ENCODE results near the gene ARID2. TPM values are rescaled to one million over a fixed set of nuclear protein-coding genes. Genes with fewer than 3 reads are reported as not detected.

Gene ARID2
- total and polyA plus RNA-seq, 2 experiments from 2014 or later: 26.5 to 54.9 TPM

GRCh38 chr12:45712319-45712718 is 17.2 kb upstream of the ARID2 start:
- Histone ChIP-seq H3K4me3 (no peak overlapping the region), H3K36me3 (ENCODE audit: insufficient read depth) (no peaks in the 10 kb centered on the region), H3F3A (replicated peaks; ENCODE audit: low read depth) (no peaks in the 10 kb centered on the region), H3K4me2 (no peak overlapping the region), H4K20me1 (replicated peaks; ENCODE audit: insufficient read depth) (no peaks in the 10 kb centered on the region), H3K4me1 (ENCODE audit: insufficient read depth) (peaks cover 13% of the 10 kb centered on the region), H3K9me2 (ENCODE audit: insufficient read depth) (no peaks in the 10 kb centered on the region), H2AFZ (no peak overlapping the region), H3K27ac (ENCODE audit: low read depth) (no peak overlapping the region), H3K79me2 (replicated peaks; ENCODE audit: insufficient read depth) (no peaks in the 10 kb centered on the region), H3K27me3 (ENCODE audit: insufficient read depth) (no peaks in the 10 kb centered on the region)
- Mint-ChIP-seq H3K27me3 (ENCODE audit: insufficient read depth, low read depth, poor library complexity) (no peaks in the 10 kb centered on the region), H3K4me1 (peaks cover 8% of the 10 kb centered on the region; the same call in 2 of the 3 replicates), H3K27ac (no peak overlapping the region), H3K9me3 (no peaks in the 10 kb centered on the region), H3K4me3 (no peak overlapping the region), H3K36me3 (ENCODE audit: low read depth) (no peaks in the 10 kb centered on the region)
- TF ChIP-seq, protein P1, sequence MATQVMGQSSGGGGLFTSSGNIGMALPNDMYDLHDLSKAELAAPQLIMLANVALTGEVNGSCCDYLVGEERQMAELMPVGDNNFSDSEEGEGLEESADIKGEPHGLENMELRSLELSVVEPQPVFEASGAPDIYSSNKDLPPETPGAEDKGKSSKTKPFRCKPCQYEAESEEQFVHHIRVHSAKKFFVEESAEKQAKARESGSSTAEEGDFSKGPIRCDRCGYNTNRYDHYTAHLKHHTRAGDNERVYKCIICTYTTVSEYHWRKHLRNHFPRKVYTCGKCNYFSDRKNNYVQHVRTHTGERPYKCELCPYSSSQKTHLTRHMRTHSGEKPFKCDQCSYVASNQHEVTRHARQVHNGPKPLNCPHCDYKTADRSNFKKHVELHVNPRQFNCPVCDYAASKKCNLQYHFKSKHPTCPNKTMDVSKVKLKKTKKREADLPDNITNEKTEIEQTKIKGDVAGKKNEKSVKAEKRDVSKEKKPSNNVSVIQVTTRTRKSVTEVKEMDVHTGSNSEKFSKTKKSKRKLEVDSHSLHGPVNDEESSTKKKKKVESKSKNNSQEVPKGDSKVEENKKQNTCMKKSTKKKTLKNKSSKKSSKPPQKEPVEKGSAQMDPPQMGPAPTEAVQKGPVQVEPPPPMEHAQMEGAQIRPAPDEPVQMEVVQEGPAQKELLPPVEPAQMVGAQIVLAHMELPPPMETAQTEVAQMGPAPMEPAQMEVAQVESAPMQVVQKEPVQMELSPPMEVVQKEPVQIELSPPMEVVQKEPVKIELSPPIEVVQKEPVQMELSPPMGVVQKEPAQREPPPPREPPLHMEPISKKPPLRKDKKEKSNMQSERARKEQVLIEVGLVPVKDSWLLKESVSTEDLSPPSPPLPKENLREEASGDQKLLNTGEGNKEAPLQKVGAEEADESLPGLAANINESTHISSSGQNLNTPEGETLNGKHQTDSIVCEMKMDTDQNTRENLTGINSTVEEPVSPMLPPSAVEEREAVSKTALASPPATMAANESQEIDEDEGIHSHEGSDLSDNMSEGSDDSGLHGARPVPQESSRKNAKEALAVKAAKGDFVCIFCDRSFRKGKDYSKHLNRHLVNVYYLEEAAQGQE (IDR thresholded peaks at IDR 0.05; ENCODE audit: unreplicated experiment): no peak
- TF ChIP-seq ZNF114 (CRISPR knock-in tag; IDR thresholded peaks at IDR 0.05): no peak
- TF ChIP-seq CREB1 (CRISPR knock-in tag; IDR thresholded peaks at IDR 0.05; ENCODE audit: low read depth): no peak
- no peak for TF ChIP-seq ZNF331 (CRISPR knock-in tag; IDR thresholded peaks at IDR 0.05; ENCODE audit: low read depth)
- TF ChIP-seq JUNB (IDR thresholded peaks at IDR 0.05; ENCODE audit: unreplicated experiment): no peak
- TF ChIP-seq NANOG (IDR thresholded peaks at IDR 0.05; ENCODE audit: borderline replicate concordance): no peak
- no peak for TF ChIP-seq STAT1 (IDR thresholded peaks at IDR 0.05; ENCODE audit: unreplicated experiment)
- no peak for TF ChIP-seq EZH2phosphoT487 (IDR thresholded peaks at IDR 0.05; ENCODE audit: unreplicated experiment)
- no peak for TF ChIP-seq ZNF462 (CRISPR knock-in tag; IDR thresholded peaks at IDR 0.05)
- TF ChIP-seq, protein P2, sequence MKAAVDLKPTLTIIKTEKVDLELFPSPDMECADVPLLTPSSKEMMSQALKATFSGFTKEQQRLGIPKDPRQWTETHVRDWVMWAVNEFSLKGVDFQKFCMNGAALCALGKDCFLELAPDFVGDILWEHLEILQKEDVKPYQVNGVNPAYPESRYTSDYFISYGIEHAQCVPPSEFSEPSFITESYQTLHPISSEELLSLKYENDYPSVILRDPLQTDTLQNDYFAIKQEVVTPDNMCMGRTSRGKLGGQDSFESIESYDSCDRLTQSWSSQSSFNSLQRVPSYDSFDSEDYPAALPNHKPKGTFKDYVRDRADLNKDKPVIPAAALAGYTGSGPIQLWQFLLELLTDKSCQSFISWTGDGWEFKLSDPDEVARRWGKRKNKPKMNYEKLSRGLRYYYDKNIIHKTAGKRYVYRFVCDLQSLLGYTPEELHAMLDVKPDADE (IDR thresholded peaks at IDR 0.05): no peak
- no peak for TF ChIP-seq POLR2AphosphoS5 (IDR thresholded peaks at IDR 0.05; ENCODE audit: low read depth)
- no peak for TF ChIP-seq EZH2 (IDR thresholded peaks at IDR 0.05; ENCODE audit: low read depth, unreplicated experiment)
- TF ChIP-seq, protein P3, sequence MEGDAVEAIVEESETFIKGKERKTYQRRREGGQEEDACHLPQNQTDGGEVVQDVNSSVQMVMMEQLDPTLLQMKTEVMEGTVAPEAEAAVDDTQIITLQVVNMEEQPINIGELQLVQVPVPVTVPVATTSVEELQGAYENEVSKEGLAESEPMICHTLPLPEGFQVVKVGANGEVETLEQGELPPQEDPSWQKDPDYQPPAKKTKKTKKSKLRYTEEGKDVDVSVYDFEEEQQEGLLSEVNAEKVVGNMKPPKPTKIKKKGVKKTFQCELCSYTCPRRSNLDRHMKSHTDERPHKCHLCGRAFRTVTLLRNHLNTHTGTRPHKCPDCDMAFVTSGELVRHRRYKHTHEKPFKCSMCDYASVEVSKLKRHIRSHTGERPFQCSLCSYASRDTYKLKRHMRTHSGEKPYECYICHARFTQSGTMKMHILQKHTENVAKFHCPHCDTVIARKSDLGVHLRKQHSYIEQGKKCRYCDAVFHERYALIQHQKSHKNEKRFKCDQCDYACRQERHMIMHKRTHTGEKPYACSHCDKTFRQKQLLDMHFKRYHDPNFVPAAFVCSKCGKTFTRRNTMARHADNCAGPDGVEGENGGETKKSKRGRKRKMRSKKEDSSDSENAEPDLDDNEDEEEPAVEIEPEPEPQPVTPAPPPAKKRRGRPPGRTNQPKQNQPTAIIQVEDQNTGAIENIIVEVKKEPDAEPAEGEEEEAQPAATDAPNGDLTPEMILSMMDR (conservative IDR thresholded peaks at IDR 0.05; ENCODE audit: low read depth in 2 of 2): no peak
- ATAC-seq (no peak), DNase-seq (ENCODE audit: low spot score) (no peak)
